ENCODE results near the gene IL3RA.
"Not testable (repeated sequence)": the region's sequence is repeated elsewhere in the genome, so short reads cannot be mapped to it uniquely, and the experiment has no call there.

The IL3RA gene

DNA sequence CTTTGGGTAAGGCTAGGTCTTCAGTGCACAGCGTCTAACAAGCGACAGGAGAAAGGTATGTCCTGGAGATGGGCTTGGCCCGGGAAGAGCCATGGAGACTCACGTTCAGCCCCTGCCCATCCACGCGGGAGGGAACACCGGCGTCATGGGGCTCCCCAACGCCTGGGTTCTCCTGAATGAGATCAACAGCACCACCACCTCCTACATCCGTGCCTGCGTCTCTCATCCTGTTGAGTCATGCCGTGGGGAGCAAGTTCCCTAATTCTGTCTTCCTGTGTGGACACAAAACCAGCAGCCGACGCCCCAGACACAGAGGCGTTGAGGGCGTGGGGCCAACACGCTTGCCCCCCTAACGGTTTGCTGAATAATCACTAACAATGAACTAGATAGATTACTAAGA lies 20.1 kb upstream of the IL3RA start:
- TF ChIP-seq, protein P1, sequence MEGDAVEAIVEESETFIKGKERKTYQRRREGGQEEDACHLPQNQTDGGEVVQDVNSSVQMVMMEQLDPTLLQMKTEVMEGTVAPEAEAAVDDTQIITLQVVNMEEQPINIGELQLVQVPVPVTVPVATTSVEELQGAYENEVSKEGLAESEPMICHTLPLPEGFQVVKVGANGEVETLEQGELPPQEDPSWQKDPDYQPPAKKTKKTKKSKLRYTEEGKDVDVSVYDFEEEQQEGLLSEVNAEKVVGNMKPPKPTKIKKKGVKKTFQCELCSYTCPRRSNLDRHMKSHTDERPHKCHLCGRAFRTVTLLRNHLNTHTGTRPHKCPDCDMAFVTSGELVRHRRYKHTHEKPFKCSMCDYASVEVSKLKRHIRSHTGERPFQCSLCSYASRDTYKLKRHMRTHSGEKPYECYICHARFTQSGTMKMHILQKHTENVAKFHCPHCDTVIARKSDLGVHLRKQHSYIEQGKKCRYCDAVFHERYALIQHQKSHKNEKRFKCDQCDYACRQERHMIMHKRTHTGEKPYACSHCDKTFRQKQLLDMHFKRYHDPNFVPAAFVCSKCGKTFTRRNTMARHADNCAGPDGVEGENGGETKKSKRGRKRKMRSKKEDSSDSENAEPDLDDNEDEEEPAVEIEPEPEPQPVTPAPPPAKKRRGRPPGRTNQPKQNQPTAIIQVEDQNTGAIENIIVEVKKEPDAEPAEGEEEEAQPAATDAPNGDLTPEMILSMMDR (IDR thresholded peaks at IDR 0.05; ENCODE audit: insufficient read depth, missing control alignments): no peak
- no peak for DNase-seq (ENCODE audit: insufficient read length, low spot score)
- FAIRE-seq: no peak

DNA sequence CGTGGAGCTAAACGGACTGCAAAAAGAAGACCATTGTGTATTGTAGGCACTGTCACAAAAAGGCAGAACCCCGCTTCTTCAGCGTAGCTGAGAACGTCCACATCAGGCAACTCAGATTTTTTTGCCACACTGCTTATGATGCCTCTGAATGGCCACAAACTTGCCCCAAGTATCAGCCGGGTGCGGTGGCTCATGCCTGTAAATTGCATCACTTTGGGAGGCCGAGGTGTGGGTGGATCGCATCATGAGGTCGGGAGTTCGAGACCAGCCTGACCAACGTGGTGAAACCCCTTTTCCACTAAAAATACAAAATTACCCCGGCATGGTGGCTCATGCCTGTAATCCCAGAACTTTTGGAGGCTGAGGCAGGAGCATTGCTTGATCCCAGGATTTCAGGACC lies 14.9 kb upstream of the IL3RA start:
- TF ChIP-seq, protein P1 (IDR thresholded peaks at IDR 0.05; ENCODE audit: insufficient read depth, missing control alignments): no peak
- no peak for FAIRE-seq
- no peak for DNase-seq (ENCODE audit: insufficient read length, low spot score)

DNA sequence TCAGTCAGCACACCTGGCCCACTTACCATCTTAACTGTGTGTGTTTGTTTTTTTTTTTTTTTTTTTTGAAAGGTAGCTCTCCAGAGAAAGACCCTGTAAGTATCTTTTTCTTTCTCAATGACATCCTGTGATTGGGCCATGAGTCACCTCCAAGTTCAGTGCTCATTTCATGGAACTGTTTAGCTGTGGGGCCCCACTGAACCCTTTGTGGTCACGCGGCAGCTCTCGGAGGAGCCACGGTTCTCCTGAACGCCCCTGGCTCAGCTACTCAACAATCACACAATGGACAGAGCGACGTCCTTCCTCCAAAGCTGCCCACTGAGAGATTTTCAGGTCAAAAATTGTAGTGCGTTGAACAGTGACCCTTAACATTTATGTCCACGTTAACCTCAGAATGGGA lies 14.2 kb upstream of the IL3RA start:
- no peak for DNase-seq (ENCODE audit: insufficient read length, low spot score)
- FAIRE-seq: no peak
- TF ChIP-seq, protein P1 (IDR thresholded peaks at IDR 0.05; ENCODE audit: insufficient read depth, missing control alignments): no peak

DNA sequence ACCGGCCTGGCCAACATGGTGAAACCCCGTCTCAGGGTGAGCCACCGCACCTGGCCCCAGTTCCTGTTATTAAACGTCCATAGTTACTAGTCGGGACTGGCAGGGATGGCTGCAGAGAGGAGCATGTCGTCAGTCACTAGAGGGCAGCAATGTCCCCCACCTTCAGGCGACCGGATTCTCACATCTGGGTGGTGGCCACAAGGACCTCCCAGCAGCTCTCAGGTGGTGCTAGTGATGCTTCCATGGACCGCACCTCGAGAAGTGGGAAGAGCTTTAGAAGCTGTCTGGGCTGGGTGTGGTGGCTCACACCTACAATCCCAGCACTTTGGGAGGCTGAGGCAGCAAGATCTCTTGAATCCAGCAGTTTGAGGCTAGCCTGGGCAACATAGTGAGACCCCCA lies 13.3 kb upstream of the IL3RA start:
- FAIRE-seq (no peak), DNase-seq (ENCODE audit: insufficient read length, low spot score) (no peak)
- TF ChIP-seq, protein P1 (IDR thresholded peaks at IDR 0.05; ENCODE audit: insufficient read depth, missing control alignments): peak; percentile 44

DNA sequence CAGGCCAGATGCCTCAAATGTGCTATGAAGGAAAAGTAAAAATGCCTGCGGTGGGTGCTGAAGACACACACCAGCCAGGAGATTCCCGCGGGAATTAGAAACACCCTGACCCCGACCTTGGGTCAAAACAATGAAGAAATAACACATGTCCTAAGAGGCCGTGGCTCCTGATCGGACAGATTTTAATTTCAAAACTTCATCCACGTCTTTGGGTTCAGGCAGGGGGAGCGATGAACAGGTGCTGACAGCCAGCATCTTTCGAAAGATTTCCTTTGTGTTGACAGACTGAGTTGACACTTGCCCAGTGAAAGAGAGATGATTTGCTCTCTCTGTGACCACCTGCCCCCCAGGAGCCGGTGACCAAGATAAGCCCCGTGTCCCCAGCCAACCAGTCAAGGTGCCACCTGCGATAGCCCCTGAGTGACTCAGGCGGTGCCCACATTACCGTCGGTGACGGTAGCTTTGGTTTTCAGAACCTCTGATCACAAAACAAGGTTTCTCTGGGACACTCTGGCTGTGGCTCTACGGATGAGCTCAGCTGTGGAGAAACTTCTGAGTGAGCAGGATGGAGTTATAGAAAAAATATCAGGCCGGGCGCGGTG lies 11.0 kb upstream of the IL3RA start:
- DNase-seq (ENCODE audit: insufficient read length, low spot score) (no peak), FAIRE-seq (no peak)
- TF ChIP-seq, protein P1 (IDR thresholded peaks at IDR 0.05; ENCODE audit: insufficient read depth, missing control alignments): no peak

DNA sequence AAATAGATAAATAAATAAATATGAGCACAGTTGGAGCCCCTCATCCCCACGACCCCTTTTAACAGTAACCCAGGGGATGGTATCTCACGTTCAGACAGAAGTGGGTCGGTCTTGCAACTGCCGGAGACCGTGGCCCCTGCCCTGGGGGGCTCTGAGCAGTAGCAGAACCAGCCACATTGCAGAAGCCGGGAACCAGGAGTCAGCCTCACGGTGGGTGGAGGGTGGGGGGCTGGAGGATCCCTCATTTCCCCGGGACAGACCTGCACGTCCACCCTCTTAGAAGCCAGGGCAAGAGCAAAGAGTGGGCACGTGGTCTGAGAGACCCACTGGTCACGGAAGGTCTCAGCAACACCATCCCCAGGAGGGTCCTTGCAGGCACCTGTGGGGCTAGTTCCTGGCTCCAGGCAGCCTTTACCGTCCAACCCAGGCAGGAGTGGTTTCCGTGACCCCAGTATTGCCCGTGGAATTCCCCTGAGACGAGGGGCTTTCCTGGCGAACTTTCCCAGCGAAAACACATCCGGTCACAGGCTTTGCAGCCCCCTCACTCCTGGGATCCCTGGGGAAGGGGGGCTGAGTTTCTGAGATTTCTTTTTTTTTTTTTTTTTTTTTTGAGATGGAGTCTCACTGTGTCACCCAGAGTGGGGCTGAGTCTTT lies 8.8 kb upstream of the IL3RA start:
- TF ChIP-seq, protein P1 (IDR thresholded peaks at IDR 0.05; ENCODE audit: insufficient read depth, missing control alignments): no peak
- DNase-seq (ENCODE audit: insufficient read length, low spot score) (no peak), FAIRE-seq (no peak)

DNA sequence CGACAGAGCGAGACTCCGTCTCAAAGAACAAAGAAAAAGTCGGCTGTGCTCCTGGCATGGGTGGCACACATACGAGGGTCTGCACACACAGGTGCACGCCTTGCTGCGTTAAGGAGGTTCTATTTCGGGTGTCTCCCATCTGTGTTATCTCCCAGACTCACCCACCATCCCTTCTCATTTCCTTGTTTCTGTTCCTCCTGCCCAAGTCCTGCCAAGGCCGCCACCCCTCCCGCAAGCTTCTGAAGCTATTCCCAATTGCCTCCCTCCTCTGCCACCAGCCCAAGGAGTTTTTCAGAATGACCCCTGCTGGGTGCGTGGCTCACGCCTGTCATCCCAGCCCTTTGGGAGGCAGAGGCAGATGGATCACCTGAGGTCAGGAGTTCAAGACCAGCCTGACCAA lies 6.0 kb upstream of the IL3RA start:
- TF ChIP-seq, protein P1 (IDR thresholded peaks at IDR 0.05; ENCODE audit: insufficient read depth, missing control alignments): no peak
- no peak for DNase-seq (ENCODE audit: insufficient read length, low spot score)

DNA sequence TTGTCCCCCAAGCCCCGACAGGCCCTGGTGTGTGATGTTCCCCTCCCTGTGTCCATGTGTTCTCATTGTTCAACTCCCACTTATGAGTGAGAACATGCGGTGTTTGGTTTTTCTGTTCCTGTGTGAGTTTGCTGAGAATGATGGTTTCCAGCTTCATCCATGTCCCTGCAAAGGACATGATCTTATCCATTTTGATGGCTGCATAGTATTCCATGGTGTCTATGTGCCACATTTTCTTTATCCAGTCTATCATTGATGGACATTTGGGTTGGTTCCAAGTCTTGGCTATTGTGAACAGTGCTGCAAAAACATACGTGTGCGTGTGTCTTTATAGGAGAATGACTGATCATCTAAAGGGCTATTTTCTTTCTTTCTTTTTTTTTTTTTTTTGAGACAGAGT lies 4.2 kb upstream of the IL3RA start:
- not testable (repeated sequence) for FAIRE-seq; DNase-seq (ENCODE audit: insufficient read length, low spot score)

More for the DNA sequence above, 6.0 kb upstream of the IL3RA start:
- FAIRE-seq: no peak

Measured in D721Med (cell line).